Measurements from ENCODE around the gene CEACAM18.

CEACAM18 gene

DNA sequence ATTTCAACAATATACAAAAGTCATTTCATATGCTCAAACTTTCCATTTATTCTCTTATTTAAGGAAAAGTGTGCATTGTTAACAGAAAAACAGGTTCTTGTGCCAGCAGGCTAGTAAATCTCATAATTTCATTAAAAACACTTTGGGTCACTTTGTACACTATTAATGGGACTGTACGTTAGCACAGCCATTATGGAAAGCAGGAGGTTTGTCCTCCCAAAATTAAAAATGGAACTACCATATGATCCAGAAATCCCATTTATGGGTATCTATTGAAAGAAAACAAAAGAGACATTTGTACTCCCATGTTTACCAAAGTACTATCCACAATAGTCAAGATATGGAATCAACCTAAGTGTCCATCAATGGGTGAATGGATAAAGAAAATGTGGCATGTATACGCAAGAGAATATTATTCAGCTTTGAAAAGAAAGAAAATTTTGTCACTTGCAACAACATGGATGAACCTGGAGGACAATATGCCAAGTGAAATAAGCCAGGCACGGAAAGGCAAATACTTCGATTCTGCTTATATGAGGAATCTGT lies 61.6 kb downstream of the CEACAM18 start:
- no peak for DNase-seq

Data from left hindlimb (tissue), 1 donor.